Dedifferentiated amniotic fluid mesenchymal stem cell (primary cell): ENCODE measurements around the gene MAP10.

Experiments
- DNase-seq: peaks from one replicate; pipeline ENCODE4 v3.0.0-alpha.2; 2016; ENCODE audit errors: extremely low spot score

MAP10 gene

GRCh38 chr1:232795497-232796053 lies 9.6 kb upstream of the MAP10 start:
- no peak for DNase-seq

DNA sequence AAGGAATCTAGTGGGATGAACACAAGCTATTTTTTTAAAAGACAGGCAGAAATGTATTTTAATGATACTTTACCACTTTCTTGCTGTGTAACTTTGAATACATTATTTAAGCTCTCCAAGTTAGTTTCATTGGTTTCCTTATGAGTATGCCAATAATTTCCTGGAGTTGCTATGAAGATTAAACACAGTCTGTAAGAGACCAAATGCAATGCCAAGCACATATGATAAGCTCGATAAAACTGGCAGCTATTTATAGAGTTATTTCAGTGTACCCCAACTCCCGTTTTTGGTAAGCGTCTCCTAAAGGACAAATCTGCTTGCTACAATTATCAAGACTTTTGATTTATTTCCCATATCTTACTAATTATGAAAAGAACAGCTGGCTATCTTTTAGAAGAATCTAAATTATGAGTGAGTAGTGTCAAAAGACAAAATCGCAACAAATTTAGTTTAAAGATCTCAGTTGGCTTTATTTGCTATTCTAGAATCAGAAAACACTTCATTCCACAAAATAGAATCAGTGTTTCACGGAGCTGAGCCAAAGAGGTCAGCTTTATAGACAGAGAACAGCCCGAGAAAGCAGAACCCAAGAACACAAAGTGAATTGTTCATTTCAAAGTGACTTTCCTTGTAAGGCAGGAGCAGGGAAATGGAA lies 7.2 kb upstream of the MAP10 start:
- DNase-seq: no peak

- no peak for DNase-seq
These were observed 6.3 kb upstream of the MAP10 start for GRCh38 chr1:232798920-232799319.

DNA sequence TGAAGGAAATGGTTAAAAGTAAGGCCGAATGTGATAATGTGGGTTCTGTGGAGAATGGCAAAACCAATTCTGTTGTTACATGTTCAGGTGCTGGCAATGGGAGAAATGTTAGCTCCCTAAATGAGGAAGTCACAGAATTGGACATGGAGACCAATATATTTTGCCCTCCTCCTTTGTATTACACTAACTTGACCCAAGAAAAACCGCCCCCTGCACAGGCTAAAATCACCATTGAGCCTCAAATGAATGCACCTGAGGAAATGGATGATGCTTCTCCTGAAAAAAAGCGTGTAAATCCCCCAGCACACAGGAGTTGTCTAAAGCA lies 932 bp downstream of the MAP10 start:
- no peak for DNase-seq

DNA sequence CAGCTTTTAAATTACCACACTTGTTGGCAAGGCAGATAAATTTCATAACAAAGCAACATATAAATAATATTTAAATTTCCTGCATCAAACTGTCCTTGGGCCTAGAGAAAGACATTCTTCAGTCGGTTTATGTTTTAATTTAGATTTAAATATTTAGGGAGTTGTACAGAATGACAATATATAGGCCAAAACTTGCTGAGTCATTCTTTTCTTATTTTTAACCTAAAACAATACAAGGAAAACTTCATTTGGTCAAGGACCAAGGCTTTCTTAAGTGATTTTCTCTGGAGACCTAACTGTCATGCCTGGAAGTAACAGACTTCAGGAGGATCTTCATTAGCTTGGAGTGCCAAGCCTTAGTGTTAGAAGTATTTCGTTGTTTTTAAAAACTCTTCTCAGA lies 5.6 kb downstream of the MAP10 start:
- DNase-seq: no peak

DNA sequence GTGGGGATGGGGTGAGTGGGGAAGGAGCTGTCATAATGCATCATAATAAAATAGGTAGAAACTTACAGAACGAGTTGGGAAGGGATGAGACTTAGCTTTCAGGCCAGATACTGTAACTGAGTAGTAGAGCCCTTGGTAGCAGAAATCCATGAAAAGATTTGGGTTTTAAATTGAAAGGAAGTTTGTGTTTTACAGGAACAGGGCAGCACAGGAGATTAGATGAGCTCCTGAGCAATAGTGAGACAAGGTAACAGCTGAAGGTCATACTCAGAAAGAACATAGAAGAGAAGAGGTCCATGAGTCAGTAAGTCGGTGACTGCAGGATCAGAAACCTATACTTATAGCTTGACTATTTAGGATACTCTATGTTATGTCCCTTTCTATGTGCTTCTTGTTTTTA lies 7.3 kb downstream of the MAP10 start:
- no peak for DNase-seq

DNA sequence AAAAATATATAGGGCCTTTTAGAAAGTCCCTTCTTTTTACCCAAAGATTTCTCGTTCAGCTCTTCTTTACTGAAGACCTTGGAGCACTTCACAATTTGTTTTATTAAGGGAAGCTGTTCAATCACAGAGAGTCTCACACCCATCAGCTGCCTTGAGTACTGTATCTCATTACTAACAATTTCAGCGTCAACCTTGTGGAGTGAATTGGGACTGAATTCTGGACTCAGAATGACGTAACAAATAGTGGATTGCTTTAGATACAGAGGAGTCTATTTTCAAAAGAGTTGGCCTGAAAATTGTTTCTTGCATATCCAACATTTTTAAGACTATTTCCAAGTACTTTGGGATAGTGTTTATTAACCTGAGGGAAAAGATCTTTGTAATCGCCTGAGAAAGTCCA lies 7.9 kb downstream of the MAP10 start:
- DNase-seq: no peak

- no peak for DNase-seq
These were observed 8.5 kb downstream of the MAP10 start for GRCh38 chr1:232813760-232814159.

DNA sequence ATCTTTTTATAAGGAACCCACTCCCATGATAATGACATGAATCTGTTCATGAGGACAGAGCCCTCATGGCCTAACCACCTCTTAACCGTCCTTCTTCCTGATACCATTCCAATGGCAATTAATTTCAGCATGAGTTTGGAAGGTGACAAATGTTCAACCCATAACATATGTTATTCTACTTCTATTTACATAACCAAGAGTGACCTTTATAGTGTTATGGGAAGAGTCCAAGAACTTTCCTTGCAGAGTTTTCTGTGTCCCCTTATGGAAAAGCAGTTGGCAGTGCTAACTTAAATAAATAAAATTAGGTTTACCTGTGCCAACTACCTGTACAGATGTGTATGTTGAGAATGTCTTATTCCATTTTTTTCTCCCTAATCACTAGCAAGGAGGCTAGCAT lies 11.1 kb downstream of the MAP10 start:
- no peak for DNase-seq

GRCh38 chr1:232818040-232818439 lies 12.8 kb downstream of the MAP10 start:
- no peak for DNase-seq

- no peak for DNase-seq
These were observed 15.2 kb downstream of the MAP10 start for GRCh38 chr1:232820431-232820830.

GRCh38 chr1:232822530-232822929 lies 17.3 kb downstream of the MAP10 start:
- DNase-seq: no peak

- DNase-seq: no peak
These were observed 21.1 kb downstream of the MAP10 start for GRCh38 chr1:232826318-232826717.

DNA sequence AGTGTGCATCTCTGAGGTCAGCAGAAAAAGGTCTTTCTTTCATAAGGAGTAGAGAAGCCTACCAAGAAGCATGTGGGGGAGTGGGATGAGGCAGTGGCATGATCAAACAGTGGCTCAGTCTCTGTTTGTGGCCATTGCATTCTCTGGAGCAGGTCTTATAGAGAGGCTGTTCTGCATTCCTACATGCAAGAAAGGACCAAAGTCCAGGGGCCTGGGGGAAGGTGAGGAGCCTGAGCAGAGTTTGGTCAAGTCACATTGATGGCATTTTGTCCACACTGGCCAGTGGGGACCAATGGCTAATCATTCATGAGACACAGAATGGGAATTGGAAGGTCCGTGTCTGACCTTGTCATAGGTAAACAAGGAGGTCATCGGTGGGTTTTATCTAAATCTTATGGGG lies 25.4 kb downstream of the MAP10 start:
- no peak for DNase-seq

GRCh38 chr1:232831895-232832294 lies 26.7 kb downstream of the MAP10 start:
- DNase-seq: no peak

- no peak for DNase-seq
These were observed 28.9 kb downstream of the MAP10 start for GRCh38 chr1:232834066-232834465.

- no peak for DNase-seq
These were observed 29.9 kb downstream of the MAP10 start for GRCh38 chr1:232835166-232835565.

DNA sequence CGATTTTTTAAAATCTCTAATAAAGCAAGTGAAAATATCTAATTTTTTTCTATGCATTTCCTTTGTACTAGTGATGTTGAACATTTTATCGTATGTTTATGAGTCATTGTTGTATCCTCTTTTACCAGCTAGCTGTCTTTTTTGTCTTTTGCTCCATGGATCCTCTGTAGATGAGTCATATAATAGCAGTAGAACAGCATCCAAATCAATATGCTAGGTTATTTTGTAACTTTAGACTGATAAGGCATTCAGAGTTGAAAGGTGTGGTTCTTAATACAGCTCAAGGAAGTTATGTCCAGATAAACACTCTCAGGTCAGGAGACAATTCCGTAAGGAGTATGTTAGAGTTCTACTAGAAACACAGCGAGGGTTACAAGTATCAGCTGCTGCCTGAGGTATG lies 31.9 kb downstream of the MAP10 start:
- no peak for DNase-seq

- DNase-seq: no peak
These were observed 36.8 kb downstream of the MAP10 start for GRCh38 chr1:232841823-232842565.

DNA sequence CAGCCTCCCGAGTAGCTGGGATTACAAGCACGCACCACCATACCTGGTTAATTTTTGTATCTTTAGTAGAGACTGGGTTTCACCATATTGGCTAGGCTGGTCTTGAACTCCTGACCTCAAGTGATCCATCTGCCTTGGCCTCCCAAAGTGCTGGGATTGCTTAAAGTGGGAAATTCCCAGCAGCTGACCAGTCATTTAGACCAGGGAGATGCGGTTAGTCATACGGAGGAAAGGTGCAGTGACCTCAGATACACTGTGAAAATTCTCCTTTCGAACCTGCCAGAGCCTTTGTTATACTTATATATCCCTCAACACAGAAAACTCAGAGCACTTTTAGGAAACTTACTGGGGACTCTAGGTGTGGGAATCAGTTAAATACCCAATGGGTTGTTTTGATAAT lies 39.6 kb downstream of the MAP10 start:
- DNase-seq: no peak

DNA sequence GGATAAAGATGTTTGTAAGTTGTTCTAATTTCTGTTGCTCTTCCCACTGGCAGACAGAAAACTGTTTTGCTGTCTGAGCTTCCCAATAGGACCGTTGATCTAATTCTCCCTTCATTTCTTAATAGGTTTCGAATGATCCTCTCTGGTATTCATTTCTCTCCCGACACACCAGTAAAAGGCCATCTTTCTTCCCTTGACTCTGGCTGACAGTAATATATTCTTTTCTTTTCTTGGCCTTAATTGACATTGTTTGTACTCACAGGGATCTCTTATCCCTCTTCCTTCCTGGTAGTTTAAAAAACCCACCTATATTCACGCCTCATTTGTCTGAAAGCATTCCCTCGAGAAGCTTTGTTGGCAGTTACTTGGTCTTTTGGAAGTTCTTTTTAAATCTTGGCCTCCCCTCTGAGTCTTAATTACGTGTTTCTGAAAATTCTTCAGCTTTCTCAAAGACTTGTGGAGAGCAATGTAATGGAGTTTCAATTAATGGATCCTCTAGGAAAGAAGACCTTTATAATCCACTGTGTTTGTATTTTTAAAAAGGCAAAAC lies 40.3 kb downstream of the MAP10 start:
- no peak for DNase-seq

- no peak for DNase-seq
These were observed 46.3 kb downstream of the MAP10 start for GRCh38 chr1:232851532-232851931.
